Measurements from ENCODE around the gene COL25A1.

Gene COL25A1

DNA sequence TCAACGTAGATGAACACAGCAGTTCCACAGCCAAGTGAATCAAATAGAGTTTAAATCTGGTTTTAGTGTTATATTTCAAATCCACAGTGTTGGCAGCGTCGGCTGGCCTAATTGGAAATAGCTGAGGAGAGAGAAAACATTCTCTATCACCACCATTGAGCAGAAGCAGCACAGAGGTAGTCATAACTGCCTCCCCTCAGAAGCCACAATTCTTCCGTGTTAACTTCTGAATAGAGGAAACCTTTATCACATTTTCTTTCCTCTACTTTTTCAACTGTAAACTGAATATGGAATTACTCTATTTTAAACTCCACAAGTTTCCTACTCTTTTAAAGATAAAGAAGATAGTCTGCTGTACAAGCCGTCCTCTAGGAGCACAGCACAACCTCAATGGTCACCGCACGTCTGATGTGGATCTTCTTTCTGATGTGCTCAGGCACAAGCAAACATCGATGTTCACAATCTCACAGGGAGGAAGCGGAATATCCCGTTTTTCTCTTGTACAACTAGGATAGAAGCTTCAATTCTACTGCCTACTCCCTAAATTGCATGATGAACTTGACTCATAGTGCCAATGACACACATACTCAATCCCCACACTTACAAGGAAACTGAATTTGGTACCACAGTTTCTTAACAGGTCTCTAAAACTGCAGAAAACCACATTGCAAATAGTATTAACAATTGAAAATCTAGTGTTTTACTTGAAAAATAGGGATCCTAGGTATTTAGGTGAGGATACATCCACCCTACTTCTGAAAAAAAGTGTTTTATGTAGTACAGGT lies 321.8 kb downstream of the COL25A1 start:
- POLR2A ChIA-PET, result no interaction called here
- CTCF ChIA-PET, result no interaction called here
- no peak overlapping the region for H3K4me3 ChIP-seq (ENCODE audit: low read depth, low read length)
- TF ChIP-seq, protein P1, sequence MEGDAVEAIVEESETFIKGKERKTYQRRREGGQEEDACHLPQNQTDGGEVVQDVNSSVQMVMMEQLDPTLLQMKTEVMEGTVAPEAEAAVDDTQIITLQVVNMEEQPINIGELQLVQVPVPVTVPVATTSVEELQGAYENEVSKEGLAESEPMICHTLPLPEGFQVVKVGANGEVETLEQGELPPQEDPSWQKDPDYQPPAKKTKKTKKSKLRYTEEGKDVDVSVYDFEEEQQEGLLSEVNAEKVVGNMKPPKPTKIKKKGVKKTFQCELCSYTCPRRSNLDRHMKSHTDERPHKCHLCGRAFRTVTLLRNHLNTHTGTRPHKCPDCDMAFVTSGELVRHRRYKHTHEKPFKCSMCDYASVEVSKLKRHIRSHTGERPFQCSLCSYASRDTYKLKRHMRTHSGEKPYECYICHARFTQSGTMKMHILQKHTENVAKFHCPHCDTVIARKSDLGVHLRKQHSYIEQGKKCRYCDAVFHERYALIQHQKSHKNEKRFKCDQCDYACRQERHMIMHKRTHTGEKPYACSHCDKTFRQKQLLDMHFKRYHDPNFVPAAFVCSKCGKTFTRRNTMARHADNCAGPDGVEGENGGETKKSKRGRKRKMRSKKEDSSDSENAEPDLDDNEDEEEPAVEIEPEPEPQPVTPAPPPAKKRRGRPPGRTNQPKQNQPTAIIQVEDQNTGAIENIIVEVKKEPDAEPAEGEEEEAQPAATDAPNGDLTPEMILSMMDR (IDR thresholded peaks at IDR 0.05; ENCODE audit: insufficient read depth, low read length, missing control alignments), result no peak
- DNase-seq (ENCODE audit: low read depth, low spot score), result no peak

DNA sequence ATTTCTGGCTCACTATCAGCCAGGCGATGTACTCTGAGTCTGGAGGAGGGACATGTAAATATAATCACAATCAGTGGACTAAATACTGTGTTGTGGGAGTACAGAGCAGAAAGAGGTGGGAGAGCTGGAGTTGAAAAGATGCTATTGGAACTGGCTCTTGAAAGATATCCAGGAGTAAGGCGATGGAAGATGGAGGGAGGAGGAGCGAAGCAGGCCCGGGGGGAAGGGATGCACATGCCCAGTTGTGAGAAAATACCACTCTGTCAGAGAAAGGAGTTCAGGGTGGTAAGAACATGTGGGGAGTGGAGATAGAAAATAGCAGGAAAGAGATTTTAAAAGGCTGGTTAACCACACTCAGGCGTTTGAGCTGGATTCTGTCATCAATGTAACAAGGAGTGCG lies 322.7 kb downstream of the COL25A1 start:
- ChIA-PET CTCF (no interaction called here), POLR2A (no interaction called here)
- no peak overlapping the region for H3K4me3 ChIP-seq (ENCODE audit: low read depth, low read length)
- TF ChIP-seq, protein P1 (IDR thresholded peaks at IDR 0.05; ENCODE audit: insufficient read depth, low read length, missing control alignments), result no peak
- DNase-seq (ENCODE audit: low read depth, low spot score), result no peak

DNA sequence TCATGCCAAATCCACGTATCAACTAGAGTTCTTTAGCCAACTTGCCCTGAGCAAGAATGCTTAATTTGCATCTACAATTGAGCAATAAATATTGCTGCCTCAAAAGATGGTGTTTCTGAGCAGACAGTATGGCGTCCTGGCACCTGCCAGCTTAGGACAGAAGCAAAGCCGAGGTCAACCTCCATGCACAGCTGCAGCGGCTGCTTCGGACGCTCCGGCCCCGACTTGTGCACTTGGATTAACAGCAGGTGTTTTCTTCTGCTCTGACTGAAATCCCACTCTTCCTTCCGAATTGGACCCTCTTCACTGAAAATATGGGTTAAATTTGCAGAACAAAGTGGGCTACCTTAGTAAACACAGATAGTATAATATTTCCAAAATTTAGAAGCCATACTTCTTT lies 324.4 kb downstream of the COL25A1 start:
- no peak for DNase-seq (ENCODE audit: low read depth, low spot score)
- ChIA-PET CTCF (no interaction called here), POLR2A (no interaction called here)
- TF ChIP-seq, protein P1 (IDR thresholded peaks at IDR 0.05; ENCODE audit: insufficient read depth, low read length, missing control alignments), result no peak
- no peak overlapping the region for H3K4me3 ChIP-seq (ENCODE audit: low read depth, low read length)

DNA sequence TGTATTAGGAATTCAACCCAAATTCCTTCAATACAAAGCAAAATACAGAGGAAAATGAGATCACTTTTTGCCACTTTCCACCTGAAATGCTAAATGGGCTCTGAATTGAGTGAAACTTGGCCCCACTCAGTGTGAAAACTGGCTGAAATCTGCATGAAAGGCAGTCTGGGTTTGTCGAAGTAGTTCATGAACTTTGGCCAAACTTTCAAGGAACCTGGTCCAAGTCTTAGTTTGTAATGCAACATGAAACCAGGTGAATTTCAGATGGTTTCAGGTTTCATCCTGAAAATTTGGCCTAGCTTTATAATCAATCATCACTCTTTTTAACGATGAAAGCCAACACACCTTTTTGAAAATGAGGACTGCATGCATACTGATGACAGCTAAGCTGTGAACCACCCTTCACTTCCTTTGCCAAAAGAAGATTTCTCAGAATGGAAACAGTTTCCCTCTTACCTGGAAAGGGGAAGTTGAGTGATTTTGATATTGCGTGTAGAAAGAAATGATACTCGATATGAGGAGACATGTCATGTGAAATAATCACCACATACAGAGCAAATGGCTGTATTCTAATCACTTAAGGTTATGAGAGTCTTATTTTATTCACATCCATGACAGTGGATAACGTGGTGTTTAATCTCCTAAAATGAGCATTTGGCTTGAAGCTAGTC lies 329.7 kb downstream of the COL25A1 start:
- no peak overlapping the region for H3K4me3 ChIP-seq (ENCODE audit: low read depth, low read length)
- TF ChIP-seq, protein P1 (IDR thresholded peaks at IDR 0.05; ENCODE audit: insufficient read depth, low read length, missing control alignments), result no peak
- ChIA-PET POLR2A (no interaction called here), CTCF (no interaction called here)
- DNase-seq (ENCODE audit: low read depth, low spot score), result no peak

DNA sequence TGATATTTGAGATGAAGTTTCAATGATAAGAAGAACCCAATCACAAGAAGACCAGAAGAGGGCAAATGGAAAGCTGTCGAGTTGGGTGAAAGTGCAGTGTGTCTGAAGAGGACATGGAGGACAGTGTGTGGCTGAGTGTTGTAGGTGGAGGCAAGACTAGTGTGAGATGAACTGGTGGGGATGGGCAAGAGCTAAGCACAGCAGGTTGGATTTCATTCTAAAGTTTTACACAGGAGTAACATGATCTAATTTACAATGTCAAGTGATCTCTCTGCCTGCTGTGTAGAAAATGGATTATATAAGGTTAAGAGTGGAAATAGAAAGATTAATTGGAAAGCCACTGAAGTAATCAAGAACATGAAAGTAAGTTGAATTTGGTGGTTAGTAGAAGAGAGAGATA lies 331.0 kb downstream of the COL25A1 start:
- ChIA-PET CTCF (no interaction called here), POLR2A (no interaction called here)
- no peak overlapping the region for H3K4me3 ChIP-seq (ENCODE audit: low read depth, low read length)
- TF ChIP-seq, protein P1 (IDR thresholded peaks at IDR 0.05; ENCODE audit: insufficient read depth, low read length, missing control alignments), result no peak
- no peak for DNase-seq (ENCODE audit: low read depth, low spot score)

DNA sequence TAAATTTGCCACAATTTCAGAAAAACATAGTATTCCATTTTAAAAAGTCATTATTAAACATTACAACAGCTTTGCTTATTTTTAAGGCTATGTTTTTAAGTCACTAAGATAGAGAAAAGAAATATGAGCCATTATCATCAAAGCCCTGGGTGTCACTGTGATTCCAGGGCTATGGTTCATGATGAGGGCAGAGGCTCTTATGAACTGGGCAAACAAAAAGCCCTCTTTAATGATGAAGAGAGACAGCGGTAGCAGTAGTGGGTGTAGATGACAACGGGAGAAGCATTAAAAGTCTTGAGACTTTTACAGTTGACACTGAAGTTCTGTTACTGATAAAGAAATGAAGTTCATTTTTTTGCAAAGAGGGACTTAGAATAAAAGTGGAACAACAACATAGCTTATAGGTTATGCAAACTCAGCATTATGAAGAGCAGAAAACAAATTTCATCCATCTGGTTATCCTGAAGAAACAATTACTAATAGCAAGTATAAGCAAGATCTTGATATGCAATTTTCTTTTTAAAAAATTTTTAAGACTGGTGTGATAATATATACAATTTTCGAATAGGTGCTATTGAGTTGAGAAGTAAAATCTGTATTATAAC lies 336.9 kb downstream of the COL25A1 start:
- TF ChIP-seq, protein P1 (IDR thresholded peaks at IDR 0.05; ENCODE audit: insufficient read depth, low read length, missing control alignments), result no peak
- DNase-seq (ENCODE audit: low read depth, low spot score), result no peak
- ChIA-PET POLR2A (no interaction called here), CTCF (no interaction called here)
- no peak overlapping the region for H3K4me3 ChIP-seq (ENCODE audit: low read depth, low read length)
